ENCODE data around the gene ITGA8. TPM values are rescaled to one million over a fixed set of nuclear protein-coding genes. Genes with fewer than 3 reads are reported as not detected.

The ITGA8 gene
- total RNA-seq, 2 experiments from 2014 or later, result not detected

GRCh38 chr10:15516256-15517085, 203.3 kb downstream of the ITGA8 start:
- H3K27ac Mint-ChIP-seq, result no peak overlapping the region
- no peaks in the 10 kb centered on the region for H3K9me3 Mint-ChIP-seq
- H3K4me1 Mint-ChIP-seq, result no peaks in the 10 kb centered on the region
- H3K36me3 Mint-ChIP-seq (ENCODE audit: low read depth), result no peaks in the 10 kb centered on the region
- no peak overlapping the region for H3K4me3 Mint-ChIP-seq
- CTCF ChIA-PET, result no interaction called here
- POLR2A ChIA-PET, result no interaction called here
- DNase-seq, result no peak
- H3K27me3 Mint-ChIP-seq, result peaks cover 9% of the 10 kb centered on the region

- POLR2A ChIA-PET, result no interaction called here
- Mint-ChIP-seq H3K36me3 (ENCODE audit: low read depth) (no peaks in the 10 kb centered on the region), H3K27ac (no peak overlapping the region), H3K27me3 (peaks cover 9% of the 10 kb centered on the region), H3K4me1 (no peaks in the 10 kb centered on the region), H3K9me3 (no peaks in the 10 kb centered on the region), H3K4me3 (no peak overlapping the region)
- DNase-seq, result no peak
- CTCF ChIA-PET, result no interaction called here
These were observed 204.5 kb downstream of the ITGA8 start for GRCh38 chr10:15515202-15515601.

- no peaks in the 10 kb centered on the region for H3K36me3 Mint-ChIP-seq (ENCODE audit: low read depth)
- H3K9me3 Mint-ChIP-seq, result no peaks in the 10 kb centered on the region
- H3K27ac Mint-ChIP-seq, result no peak overlapping the region
- ChIA-PET CTCF (no interaction called here), POLR2A (no interaction called here)
- no peak overlapping the region for H3K4me3 Mint-ChIP-seq
- DNase-seq, result no peak
- H3K4me1 Mint-ChIP-seq, result no peaks in the 10 kb centered on the region
- H3K27me3 Mint-ChIP-seq, result peaks cover 9% of the 10 kb centered on the region
These were observed 208.8 kb downstream of the ITGA8 start for GRCh38 chr10:15510963-15511362.

DNA sequence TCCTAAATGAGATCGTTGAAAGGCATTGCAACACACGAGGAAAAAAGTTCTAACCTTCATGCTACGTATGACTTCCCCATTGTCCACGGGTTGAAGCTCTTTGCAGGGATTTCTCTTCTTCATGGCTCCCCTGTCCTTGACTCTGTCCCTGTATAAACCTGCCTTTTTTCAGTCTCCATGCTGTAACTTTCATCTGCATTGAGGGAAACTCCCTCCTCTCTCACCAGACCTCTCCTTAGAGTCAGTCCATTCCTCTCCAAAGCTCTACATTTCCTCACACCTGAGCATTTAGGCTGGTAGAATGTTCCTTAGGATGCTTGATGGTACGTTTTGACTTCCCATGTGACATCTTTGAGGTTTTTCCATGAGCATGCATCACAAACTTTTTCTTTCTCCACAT, 214.4 kb downstream of the ITGA8 start:
- peaks cover 2% of the 10 kb centered on the region for H3K4me1 Mint-ChIP-seq
- ChIA-PET POLR2A (no interaction called here), CTCF (no interaction called here)
- no peak for DNase-seq
- H3K4me3 Mint-ChIP-seq, result no peak overlapping the region
- no peaks in the 10 kb centered on the region for H3K9me3 Mint-ChIP-seq
- H3K27ac Mint-ChIP-seq, result no peak overlapping the region
- no peaks in the 10 kb centered on the region for H3K36me3 Mint-ChIP-seq (ENCODE audit: low read depth)
- peaks cover 29% of the 10 kb centered on the region for H3K27me3 Mint-ChIP-seq

DNA sequence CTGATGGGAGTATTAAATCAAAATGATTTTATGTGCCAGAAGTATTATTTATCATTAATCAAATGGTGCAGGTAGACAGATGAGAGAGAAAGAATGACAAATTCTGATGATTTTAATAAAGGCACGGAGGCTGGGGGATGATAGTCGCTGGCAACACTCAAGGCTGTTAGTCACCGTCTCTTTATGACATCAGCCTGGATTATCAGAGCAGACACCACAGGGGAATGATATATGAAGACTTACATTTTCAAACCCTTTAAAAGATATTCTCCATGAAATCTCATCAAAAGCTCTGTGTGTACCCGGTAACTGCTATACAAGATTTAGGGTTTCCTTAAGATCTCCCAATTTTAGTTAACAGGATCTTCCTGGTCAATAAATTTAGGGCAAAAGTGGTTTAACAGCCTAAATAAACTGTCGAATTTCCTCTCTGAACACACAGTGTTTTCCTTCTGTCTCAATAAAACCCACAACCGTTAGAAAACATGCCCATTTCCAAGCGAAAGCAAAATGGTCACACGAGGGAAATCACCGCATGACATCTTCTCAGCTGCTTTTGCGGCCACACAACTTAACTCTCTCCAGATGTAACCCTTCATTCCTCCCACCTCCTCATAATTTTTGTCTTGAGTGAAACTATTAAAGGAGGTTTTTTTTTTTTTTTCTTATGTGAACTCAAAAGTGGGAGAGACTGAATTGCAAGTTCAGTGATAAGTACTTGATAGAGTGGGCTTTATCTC, 215.5 kb downstream of the ITGA8 start:
- H3K27me3 Mint-ChIP-seq, result peaks cover 32% of the 10 kb centered on the region
- no peaks in the 10 kb centered on the region for H3K9me3 Mint-ChIP-seq
- H3K27ac Mint-ChIP-seq, result no peak overlapping the region
- H3K4me3 Mint-ChIP-seq, result no peak overlapping the region
- peaks cover 2% of the 10 kb centered on the region for H3K4me1 Mint-ChIP-seq
- no peaks in the 10 kb centered on the region for H3K36me3 Mint-ChIP-seq (ENCODE audit: low read depth)
- no peak for DNase-seq
- ChIA-PET CTCF (no interaction called here), POLR2A (no interaction called here)

GRCh38 chr10:15494850-15495506, 224.7 kb downstream of the ITGA8 start:
- CTCF ChIA-PET, result no interaction called here
- POLR2A ChIA-PET, result no interaction called here
- no peaks in the 10 kb centered on the region for H3K36me3 Mint-ChIP-seq (ENCODE audit: low read depth)
- peaks cover 9% of the 10 kb centered on the region for H3K27me3 Mint-ChIP-seq
- no peaks in the 10 kb centered on the region for H3K9me3 Mint-ChIP-seq
- H3K4me3 Mint-ChIP-seq, result no peak overlapping the region
- no peak for DNase-seq
- no peak overlapping the region for H3K27ac Mint-ChIP-seq
- no peaks in the 10 kb centered on the region for H3K4me1 Mint-ChIP-seq

- POLR2A ChIA-PET, result no interaction called here
- no peak for DNase-seq
- Mint-ChIP-seq H3K27me3 (peaks cover 2% of the 10 kb centered on the region), H3K36me3 (ENCODE audit: low read depth) (no peaks in the 10 kb centered on the region), H3K4me1 (no peaks in the 10 kb centered on the region), H3K27ac (no peak overlapping the region), H3K9me3 (no peaks in the 10 kb centered on the region), H3K4me3 (no peak overlapping the region)
- CTCF ChIA-PET, result no interaction called here
These were observed 227.7 kb downstream of the ITGA8 start for GRCh38 chr10:15491856-15492642.

GRCh38 chr10:15489431-15489830, 230.3 kb downstream of the ITGA8 start:
- Mint-ChIP-seq H3K27me3 (peaks cover 7% of the 10 kb centered on the region), H3K4me3 (no peak overlapping the region), H3K9me3 (no peaks in the 10 kb centered on the region), H3K4me1 (no peaks in the 10 kb centered on the region), H3K36me3 (ENCODE audit: low read depth) (no peaks in the 10 kb centered on the region), H3K27ac (no peak overlapping the region)
- CTCF ChIA-PET, result no interaction called here
- POLR2A ChIA-PET, result no interaction called here
- DNase-seq, result no peak

- Mint-ChIP-seq H3K27ac (no peak overlapping the region), H3K4me3 (no peak overlapping the region)
- CTCF ChIA-PET, result no interaction called here
These were observed 232.3 kb downstream of the ITGA8 start for GRCh38 chr10:15487376-15487775.

DNA sequence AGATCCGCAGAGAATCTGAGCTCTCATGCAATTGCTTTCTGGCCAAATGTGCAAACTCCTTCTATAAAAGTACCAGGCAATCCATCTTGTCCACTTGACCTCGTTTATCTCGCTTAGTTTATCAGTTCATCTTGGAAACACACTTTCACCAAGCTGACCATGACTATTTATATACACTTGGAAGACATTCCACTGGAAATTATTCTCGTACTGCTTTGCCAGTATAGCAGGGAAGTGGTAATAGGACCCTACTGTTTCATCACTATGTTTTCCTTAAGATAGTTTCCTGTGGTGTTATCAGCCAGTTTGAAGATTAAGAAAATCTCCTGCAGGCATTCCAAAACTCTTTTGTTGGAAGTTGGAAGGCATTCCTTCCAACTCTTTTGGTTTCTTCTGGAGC, 233.3 kb downstream of the ITGA8 start:
- no peaks in the 10 kb centered on the region for H3K4me1 Mint-ChIP-seq
- H3K36me3 Mint-ChIP-seq (ENCODE audit: low read depth), result no peaks in the 10 kb centered on the region
- peaks cover 7% of the 10 kb centered on the region for H3K27me3 Mint-ChIP-seq
- POLR2A ChIA-PET, result no interaction called here
- CTCF ChIA-PET, result no interaction called here
- no peak for DNase-seq
- H3K9me3 Mint-ChIP-seq, result no peaks in the 10 kb centered on the region
- no peak overlapping the region for H3K4me3 Mint-ChIP-seq
- H3K27ac Mint-ChIP-seq, result no peak overlapping the region

More at GRCh38 chr10:15487376-15487775, 232.3 kb downstream of the ITGA8 start:
- no peaks in the 10 kb centered on the region for H3K36me3 Mint-ChIP-seq (ENCODE audit: low read depth)
- H3K4me1 Mint-ChIP-seq, result no peaks in the 10 kb centered on the region
- no peak for DNase-seq
- no peaks in the 10 kb centered on the region for H3K9me3 Mint-ChIP-seq
- POLR2A ChIA-PET, result no interaction called here
- peaks cover 7% of the 10 kb centered on the region for H3K27me3 Mint-ChIP-seq

DNA sequence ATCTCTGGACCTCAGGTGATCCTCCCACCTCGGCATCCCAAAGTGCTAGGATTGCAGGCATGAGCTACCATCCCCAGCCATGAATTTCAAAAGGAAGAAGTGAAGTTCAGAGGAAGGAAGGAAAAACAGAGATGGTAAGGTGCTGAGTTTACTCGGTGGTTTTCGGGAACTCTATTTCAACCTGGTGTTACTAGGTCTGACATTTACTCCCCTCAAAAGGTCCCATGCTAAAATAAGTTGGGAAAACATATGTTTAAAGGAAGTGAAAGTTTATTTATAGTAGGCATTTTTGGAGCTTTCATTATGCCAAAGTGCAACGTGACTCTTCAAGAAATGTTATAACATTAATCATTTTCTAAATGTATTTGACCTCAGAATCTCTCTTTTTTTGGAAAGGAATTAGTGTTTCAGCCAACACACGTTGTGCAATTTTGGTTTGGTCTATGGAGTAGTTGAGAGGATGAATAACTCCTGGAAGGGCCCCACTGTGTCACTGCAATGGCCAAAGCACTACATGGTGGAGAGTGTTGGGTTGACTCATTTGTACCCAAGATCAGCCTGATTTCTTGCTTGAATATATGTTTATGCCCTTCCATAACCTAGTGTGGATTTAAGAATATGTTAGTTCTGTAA, 233.9 kb downstream of the ITGA8 start:
- Mint-ChIP-seq H3K27me3 (peaks cover 5% of the 10 kb centered on the region), H3K27ac (no peak overlapping the region), H3K4me1 (no peaks in the 10 kb centered on the region), H3K4me3 (no peak overlapping the region), H3K36me3 (ENCODE audit: low read depth) (no peaks in the 10 kb centered on the region), H3K9me3 (no peaks in the 10 kb centered on the region)
- CTCF ChIA-PET, result no interaction called here
- no peak for DNase-seq
- POLR2A ChIA-PET, result no interaction called here

DNA sequence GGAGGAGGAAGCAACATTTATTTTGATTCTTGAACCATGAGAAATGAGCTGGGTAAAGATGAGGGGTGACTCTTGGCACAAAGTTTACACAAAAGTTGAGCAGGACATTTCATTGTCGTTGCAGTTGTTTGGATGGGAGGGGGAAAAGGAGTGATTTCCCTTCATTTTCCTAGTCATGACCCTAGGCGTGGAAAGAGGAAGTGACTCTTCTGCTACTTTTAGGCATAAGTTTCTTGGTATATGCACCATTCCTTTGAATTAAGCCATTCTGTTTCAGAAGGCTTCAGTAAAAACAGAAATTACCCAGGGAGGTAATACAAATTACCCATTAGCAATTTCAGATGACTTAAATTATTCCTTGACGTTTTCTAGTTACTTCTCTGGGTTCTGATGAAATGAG, 234.7 kb downstream of the ITGA8 start:
- DNase-seq, result no peak
- H3K4me1 Mint-ChIP-seq, result no peaks in the 10 kb centered on the region
- ChIA-PET CTCF (interaction anchor here (0.9 kb wide), 1 partner anchor 45 kb away, joined by 3 read pairs; no protein-coding TSS in a partner anchor), POLR2A (no interaction called here)
- H3K36me3 Mint-ChIP-seq (ENCODE audit: low read depth), result no peaks in the 10 kb centered on the region
- no peak overlapping the region for H3K27ac Mint-ChIP-seq
- H3K27me3 Mint-ChIP-seq, result peaks cover 4% of the 10 kb centered on the region
- H3K4me3 Mint-ChIP-seq, result no peak overlapping the region
- no peaks in the 10 kb centered on the region for H3K9me3 Mint-ChIP-seq
